CD4-positive, alpha-beta T cell treated with Interleukin-10 for 1 hour (primary cell): ENCODE results near the gene ICA1.
"Not testable (repeated sequence)": the region's sequence is repeated elsewhere in the genome, so short reads cannot be mapped to it uniquely, and the experiment has no call there.

ENCODE experiments used
- DNase-seq: peaks from one replicate; pipeline ENCODE4 v3.0.0-alpha.2; 2020

Gene ICA1

GRCh38 chr7:8089036-8089780, 172.8 kb downstream of the ICA1 start:
- no peak for DNase-seq

- no peak for DNase-seq
These were observed 175.7 kb downstream of the ICA1 start for GRCh38 chr7:8086239-8086638.

GRCh38 chr7:8085420-8085819, 176.5 kb downstream of the ICA1 start:
- no peak for DNase-seq

GRCh38 chr7:8084836-8085235, 177.1 kb downstream of the ICA1 start:
- no peak for DNase-seq

GRCh38 chr7:8082762-8083161, 179.2 kb downstream of the ICA1 start:
- no peak for DNase-seq

GRCh38 chr7:8078418-8078817, 183.5 kb downstream of the ICA1 start:
- DNase-seq = no peak

GRCh38 chr7:8070451-8071180, 191.4 kb downstream of the ICA1 start:
- no peak for DNase-seq

GRCh38 chr7:8068892-8069686, 192.9 kb downstream of the ICA1 start:
- DNase-seq = no peak

- DNase-seq = no peak
These were observed 196.6 kb downstream of the ICA1 start for GRCh38 chr7:8065356-8065813.

- no peak for DNase-seq
These were observed 197.1 kb downstream of the ICA1 start for GRCh38 chr7:8064828-8065227.

- no peak for DNase-seq
These were observed 198.2 kb downstream of the ICA1 start for GRCh38 chr7:8063706-8064297.

- not testable (repeated sequence) for DNase-seq
These were observed 198.7 kb downstream of the ICA1 start for GRCh38 chr7:8063300-8063699.
